Astrocyte (in vitro differentiated cells and primary cell): Measurements from ENCODE around the gene CRYL1.

ENCODE experiments used
- CTCF ChIP-seq: IDR thresholded peaks from 2 replicates; pipeline ENCODE4 v1.5.1; 2011; ENCODE audit warnings: low read depth, mild to moderate bottlenecking, inconsistent platforms, low read length, moderate library complexity; ENCODE audit not compliant: insufficient read depth
- EZH2 ChIP-seq: IDR thresholded peaks from 2 replicates; pipeline ENCODE4 v1.6.1; 2012; ENCODE audit warnings: mild to moderate bottlenecking, low read length, inconsistent platforms; ENCODE audit not compliant: insufficient read depth

GRCh38 chr13:20407759-20408158 is 117.9 kb downstream of the CRYL1 start:
- TF ChIP-seq CTCF (no peak), EZH2 (no peak)
